Measurements from ENCODE around the gene ZEB1.
"Not testable (repeated sequence)": the region's sequence is repeated elsewhere in the genome, so short reads cannot be mapped to it uniquely, and the experiment has no call there.

DNA sequence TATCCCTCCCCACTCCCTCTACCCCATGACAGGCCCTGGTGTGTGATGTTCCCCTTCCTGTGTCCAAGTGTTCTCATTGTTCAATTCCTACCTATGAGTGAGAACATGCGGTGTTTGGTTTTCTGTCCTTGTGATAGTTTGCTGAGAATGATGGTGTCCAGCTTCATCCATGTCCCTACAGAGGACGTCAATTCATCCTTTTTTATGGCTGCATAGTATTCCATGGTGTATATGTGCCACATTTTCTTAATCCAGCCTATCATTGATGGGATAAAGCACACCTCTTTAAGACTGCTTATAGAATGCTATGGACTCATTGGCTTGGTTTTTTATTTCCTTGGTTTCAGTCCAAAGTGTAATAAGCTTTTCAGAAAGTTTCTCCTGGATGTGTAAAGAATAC lies 93.4 kb downstream of the ZEB1 start:
- TF ChIP-seq, protein P1, sequence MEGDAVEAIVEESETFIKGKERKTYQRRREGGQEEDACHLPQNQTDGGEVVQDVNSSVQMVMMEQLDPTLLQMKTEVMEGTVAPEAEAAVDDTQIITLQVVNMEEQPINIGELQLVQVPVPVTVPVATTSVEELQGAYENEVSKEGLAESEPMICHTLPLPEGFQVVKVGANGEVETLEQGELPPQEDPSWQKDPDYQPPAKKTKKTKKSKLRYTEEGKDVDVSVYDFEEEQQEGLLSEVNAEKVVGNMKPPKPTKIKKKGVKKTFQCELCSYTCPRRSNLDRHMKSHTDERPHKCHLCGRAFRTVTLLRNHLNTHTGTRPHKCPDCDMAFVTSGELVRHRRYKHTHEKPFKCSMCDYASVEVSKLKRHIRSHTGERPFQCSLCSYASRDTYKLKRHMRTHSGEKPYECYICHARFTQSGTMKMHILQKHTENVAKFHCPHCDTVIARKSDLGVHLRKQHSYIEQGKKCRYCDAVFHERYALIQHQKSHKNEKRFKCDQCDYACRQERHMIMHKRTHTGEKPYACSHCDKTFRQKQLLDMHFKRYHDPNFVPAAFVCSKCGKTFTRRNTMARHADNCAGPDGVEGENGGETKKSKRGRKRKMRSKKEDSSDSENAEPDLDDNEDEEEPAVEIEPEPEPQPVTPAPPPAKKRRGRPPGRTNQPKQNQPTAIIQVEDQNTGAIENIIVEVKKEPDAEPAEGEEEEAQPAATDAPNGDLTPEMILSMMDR (IDR thresholded peaks at IDR 0.05) = not testable (repeated sequence)
- TF ChIP-seq POLR2A, POLR2AphosphoS5 (IDR thresholded peaks at IDR 0.05): not testable (repeated sequence)

Data from transverse colon (tissue), 4 donors.